ENCODE results near the gene ECE1.

DNA sequence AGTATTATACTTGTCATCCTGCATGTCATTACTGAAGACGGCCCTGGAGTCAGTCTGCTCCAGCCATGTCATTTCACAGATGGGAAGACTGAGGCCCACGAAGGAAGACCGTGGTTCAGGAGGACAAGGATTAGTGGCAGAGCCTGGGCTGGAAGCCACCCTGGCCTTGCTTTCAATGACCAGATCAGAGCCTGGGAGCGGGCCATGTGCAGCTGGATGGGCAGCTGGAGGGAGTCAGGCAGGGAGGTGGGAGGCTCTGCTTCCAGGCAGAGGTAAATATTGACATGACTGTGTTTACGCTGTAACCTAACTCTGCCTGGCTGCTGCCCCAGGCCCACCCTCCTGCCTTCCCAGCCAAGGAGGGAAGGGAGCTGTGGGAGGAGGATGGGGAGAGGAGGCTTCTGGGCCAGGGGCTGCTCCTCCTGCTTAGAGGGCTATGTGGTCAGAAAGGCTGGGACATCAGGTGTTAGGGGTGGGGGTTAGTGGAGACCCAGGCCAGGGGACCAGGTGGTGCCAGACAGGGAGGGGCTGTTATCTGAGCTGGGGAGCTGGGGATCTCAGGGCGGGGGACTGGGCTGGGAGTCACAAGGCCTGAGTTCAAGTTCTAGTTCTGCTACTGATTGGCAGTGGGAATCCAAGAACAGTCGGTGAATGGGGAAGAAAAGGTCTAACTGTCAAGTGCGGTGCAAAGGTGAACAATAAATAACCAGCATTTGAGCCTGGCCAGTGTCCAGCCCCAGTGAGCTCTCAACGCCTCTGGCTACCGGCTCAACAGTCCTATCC lies 48.5 kb upstream of the ECE1 start:
- TF ChIP-seq, protein P1, sequence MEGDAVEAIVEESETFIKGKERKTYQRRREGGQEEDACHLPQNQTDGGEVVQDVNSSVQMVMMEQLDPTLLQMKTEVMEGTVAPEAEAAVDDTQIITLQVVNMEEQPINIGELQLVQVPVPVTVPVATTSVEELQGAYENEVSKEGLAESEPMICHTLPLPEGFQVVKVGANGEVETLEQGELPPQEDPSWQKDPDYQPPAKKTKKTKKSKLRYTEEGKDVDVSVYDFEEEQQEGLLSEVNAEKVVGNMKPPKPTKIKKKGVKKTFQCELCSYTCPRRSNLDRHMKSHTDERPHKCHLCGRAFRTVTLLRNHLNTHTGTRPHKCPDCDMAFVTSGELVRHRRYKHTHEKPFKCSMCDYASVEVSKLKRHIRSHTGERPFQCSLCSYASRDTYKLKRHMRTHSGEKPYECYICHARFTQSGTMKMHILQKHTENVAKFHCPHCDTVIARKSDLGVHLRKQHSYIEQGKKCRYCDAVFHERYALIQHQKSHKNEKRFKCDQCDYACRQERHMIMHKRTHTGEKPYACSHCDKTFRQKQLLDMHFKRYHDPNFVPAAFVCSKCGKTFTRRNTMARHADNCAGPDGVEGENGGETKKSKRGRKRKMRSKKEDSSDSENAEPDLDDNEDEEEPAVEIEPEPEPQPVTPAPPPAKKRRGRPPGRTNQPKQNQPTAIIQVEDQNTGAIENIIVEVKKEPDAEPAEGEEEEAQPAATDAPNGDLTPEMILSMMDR (IDR thresholded peaks at IDR 0.05; ENCODE audit: insufficient read depth, low read length), result no peak
- TF ChIP-seq, protein P2, sequence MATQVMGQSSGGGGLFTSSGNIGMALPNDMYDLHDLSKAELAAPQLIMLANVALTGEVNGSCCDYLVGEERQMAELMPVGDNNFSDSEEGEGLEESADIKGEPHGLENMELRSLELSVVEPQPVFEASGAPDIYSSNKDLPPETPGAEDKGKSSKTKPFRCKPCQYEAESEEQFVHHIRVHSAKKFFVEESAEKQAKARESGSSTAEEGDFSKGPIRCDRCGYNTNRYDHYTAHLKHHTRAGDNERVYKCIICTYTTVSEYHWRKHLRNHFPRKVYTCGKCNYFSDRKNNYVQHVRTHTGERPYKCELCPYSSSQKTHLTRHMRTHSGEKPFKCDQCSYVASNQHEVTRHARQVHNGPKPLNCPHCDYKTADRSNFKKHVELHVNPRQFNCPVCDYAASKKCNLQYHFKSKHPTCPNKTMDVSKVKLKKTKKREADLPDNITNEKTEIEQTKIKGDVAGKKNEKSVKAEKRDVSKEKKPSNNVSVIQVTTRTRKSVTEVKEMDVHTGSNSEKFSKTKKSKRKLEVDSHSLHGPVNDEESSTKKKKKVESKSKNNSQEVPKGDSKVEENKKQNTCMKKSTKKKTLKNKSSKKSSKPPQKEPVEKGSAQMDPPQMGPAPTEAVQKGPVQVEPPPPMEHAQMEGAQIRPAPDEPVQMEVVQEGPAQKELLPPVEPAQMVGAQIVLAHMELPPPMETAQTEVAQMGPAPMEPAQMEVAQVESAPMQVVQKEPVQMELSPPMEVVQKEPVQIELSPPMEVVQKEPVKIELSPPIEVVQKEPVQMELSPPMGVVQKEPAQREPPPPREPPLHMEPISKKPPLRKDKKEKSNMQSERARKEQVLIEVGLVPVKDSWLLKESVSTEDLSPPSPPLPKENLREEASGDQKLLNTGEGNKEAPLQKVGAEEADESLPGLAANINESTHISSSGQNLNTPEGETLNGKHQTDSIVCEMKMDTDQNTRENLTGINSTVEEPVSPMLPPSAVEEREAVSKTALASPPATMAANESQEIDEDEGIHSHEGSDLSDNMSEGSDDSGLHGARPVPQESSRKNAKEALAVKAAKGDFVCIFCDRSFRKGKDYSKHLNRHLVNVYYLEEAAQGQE (IDR thresholded peaks at IDR 0.05; ENCODE audit: insufficient replicate concordance, low read depth), result no peak
- no peak for TF ChIP-seq GABPA (IDR thresholded peaks at IDR 0.05; ENCODE audit: low read depth)

Data from HL-60 (cell line).